Fibroblast of pulmonary artery (primary cell): ENCODE data around the gene IGF1R.

Source experiments
- DNase-seq: peaks from one replicate; pipeline ENCODE4 v3.0.0-alpha.2; 2010; ENCODE audit warnings: low read depth
- H3K4me3 ChIP-seq: replicated peaks from 2 replicates; pipeline ENCODE4 v1.5.1; 2011; ENCODE audit warnings: low read depth, mild to moderate bottlenecking, control low read depth, low read length, moderate library complexity
- TF ChIP-seq, protein P1 (sequence below): IDR thresholded peaks from 2 replicates; pipeline ENCODE4 v1.5.1; 2011; ENCODE audit warnings: mild to moderate bottlenecking, control low read depth, low read length, inconsistent platforms; ENCODE audit errors: missing control alignments

IGF1R gene

GRCh38 chr15:98718426-98719136, 70.2 kb downstream of the IGF1R start:
- TF ChIP-seq, protein P1, sequence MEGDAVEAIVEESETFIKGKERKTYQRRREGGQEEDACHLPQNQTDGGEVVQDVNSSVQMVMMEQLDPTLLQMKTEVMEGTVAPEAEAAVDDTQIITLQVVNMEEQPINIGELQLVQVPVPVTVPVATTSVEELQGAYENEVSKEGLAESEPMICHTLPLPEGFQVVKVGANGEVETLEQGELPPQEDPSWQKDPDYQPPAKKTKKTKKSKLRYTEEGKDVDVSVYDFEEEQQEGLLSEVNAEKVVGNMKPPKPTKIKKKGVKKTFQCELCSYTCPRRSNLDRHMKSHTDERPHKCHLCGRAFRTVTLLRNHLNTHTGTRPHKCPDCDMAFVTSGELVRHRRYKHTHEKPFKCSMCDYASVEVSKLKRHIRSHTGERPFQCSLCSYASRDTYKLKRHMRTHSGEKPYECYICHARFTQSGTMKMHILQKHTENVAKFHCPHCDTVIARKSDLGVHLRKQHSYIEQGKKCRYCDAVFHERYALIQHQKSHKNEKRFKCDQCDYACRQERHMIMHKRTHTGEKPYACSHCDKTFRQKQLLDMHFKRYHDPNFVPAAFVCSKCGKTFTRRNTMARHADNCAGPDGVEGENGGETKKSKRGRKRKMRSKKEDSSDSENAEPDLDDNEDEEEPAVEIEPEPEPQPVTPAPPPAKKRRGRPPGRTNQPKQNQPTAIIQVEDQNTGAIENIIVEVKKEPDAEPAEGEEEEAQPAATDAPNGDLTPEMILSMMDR: no peak
- H3K4me3 ChIP-seq: no peak overlapping the region
- DNase-seq: no peak

GRCh38 chr15:98719137-98719740, 70.9 kb downstream of the IGF1R start:
- no peak overlapping the region for H3K4me3 ChIP-seq
- peak; percentile 9 for DNase-seq
- TF ChIP-seq, protein P1: no peak

GRCh38 chr15:98720031-98720430, 71.7 kb downstream of the IGF1R start:
- TF ChIP-seq, protein P1: no peak
- no peak for DNase-seq
- no peak overlapping the region for H3K4me3 ChIP-seq

DNA sequence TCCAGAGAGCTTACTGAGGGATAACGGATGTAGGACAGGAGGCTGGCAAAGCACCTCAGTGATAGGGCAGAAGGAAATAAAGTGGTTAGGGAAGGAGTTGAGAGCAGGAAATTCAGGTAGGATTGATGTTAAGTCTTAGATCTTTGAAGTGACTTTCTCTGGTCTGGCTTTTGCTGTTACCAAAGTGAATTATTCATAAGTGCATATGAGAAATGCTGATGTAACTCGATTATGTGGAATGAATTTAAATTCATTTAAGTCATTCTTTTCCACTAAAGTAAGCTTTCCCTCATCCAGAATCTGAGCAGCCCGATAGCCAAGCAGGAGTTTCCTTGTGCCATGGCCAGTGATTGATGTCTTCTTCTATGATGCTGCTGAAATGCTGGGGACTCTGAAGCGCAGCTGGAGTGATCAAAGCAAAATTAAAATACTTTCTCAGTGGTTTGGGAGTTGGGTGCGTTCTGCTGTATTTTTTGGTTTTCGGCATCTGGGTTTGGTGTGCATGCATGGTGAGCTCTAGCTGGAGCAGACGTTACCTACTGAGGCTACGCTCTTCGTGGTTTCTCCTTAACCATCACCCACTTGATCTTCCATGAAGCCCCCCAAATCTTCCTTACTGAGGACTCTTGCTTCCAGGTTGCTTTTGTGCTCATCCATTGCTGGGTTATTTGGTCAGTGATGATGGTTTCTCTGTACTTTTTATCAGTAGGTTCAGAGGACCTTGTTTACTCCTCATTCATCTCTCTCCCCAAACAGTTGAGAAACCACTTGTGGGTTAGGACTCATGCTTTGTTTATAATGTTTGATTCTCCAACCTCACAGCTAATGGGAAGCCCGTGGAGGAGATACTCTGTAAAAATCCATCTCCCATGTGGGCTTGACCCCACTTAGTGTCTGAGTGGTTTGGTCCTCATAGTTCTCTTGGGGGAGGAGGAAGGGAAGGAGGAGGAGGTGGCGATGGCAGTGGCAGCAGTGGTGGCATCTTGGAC, 72.5 kb downstream of the IGF1R start:
- no peak overlapping the region for H3K4me3 ChIP-seq
- DNase-seq: no peak
- TF ChIP-seq, protein P1: no peak

DNA sequence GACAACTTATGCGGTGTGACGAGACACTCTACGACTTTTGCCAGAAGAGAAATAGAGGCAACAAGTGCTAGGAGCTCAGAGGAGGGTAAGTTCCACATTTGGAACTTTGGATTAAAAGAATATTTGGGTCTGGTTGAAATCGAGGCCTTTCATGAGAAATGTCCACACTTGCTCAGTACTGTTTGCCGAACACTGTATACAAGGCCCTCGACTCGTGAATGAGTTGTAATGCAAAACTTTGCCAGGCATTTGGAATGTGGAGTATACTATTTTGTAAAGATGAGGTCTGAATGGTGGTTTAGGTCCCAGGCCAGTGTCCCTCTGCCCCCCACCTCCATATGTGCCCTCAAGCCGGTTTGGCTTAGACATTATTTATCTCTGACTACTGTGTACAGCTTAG, 73.9 kb downstream of the IGF1R start:
- no peak overlapping the region for H3K4me3 ChIP-seq
- TF ChIP-seq, protein P1: no peak
- DNase-seq: no peak

DNA sequence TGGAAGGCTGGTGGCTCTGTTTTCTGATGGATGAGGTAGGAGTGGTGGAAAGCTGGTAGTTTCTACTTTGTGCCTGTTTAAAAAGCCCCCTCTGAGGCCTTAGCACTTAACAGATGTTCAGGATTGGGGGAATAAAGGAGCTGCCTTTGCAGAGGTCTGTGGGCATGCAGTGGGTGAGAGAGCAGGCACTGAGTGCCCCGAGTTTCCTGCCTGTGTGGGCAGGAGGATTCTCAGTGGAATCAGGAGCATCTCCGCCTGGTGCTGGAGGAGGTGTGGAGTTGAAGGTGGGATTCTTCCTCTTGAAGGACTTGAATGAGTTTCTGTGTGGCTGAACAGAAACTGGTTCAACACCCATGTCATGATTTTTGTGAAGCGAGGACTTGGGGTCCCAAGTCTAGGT, 74.3 kb downstream of the IGF1R start:
- H3K4me3 ChIP-seq: no peak overlapping the region
- no peak for DNase-seq
- TF ChIP-seq, protein P1: no peak
